Smooth muscle cell of the brain vasculature (primary cell): ENCODE results near the gene UBR3.
"Not testable (repeated sequence)": the region's sequence is repeated elsewhere in the genome, so short reads cannot be mapped to it uniquely, and the experiment has no call there.

ENCODE experiments used
- DNase-seq: peaks from one replicate; pipeline ENCODE4 v3.0.0-alpha.2; 2012; ENCODE audit warnings: low read depth, low spot score

Gene UBR3

DNA sequence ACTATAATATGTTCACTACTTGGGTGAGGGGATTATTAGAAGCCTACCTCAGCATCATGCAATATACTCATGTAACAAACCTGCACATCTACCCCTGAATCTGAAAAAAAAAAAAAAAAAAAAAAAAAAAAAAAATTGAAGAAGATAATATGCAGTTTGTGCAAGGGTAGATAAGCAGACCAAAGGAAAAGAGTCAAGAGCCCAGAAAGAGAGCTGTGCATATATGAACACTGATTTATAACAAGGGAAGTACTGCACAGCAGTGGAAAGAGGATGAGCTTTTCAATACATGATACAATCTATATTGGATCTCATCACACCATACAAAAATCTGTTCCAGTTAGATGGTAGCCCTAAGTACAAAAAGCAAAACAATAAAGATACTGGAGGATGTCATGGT lies 268.1 kb downstream of the UBR3 start:
- no peak for DNase-seq

DNA sequence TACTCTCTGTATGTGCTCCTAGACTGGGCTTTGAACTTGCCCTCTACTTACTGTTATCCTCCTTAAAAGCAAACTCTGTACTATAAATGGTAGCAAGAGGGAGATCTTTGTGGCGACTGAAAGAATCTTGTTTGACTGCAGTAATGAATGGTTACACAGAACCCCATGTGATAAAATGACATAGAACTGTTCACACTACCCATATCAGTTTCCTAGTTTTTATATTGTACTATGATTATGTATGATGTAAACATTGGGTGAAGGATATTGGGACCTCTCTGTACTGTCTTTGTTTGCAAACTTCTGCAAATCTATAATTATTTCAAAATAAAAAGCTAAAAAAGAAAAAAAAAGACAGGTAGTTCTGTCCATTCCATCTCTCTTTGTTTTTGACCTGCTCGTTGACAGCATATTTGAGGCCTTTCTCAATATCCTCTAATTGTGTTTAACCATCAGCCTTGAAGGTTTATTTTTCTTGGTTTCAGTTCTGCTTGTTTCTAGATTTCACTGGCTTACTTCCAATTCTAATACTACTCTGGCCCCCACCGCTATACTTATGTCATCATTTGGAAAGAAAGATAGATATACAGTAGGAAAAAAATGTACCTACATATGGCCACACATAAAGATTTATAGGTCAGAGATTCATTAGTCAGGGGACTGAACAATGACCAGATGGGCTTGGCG lies 271.5 kb downstream of the UBR3 start:
- DNase-seq, result no peak

DNA sequence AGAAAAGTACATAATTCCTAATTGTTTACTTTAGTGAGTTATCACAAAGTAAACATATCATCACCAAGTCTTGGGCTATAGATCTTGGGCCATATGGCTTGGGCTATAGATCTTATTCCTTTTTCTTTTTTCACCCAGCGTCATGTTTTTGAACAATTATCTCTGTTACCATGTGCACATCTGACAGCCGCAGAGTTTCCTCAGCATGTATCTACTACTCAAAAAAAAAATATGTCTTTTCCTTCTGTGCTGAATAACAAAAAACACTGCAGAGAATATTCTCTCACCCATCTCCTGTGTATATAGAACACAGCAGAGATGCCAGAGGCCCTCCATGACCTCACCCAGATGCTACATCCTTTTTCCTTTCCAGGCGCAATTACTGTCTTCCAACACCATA lies 274.5 kb downstream of the UBR3 start:
- DNase-seq, result no peak

DNA sequence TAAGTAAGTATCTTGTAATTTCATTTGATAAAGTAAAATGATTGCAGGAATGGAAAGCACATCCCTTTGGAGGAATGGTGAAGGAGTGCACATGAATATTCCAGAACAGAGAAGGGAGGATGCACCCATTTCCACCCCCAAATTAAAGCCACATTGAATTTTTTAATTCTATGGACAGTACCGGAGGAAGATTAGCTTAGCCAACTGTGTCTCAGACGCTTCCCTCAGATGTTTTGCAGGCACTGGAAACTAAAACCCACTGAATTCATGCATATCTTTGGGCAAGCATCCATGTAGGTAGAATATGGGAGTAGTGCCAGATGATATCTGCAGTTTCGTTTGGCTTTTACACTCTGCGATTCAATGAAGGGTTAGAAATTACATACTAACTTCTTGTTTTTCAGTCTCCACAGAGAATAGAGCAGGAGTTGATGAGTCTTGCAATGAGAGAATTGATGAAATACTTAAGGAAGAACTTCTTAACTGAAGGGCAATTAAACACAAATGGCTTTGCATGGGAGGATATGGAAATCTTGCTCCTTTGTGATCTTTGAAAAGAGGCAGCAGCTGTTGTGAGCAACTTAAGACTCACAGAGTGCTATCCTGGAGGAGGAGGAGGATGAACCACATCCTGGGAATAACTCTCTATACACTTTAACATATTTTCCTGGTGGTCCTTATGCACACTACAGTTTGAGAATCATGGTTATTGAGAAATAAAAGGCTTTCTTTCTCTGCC lies 279.0 kb downstream of the UBR3 start:
- DNase-seq, result no peak

DNA sequence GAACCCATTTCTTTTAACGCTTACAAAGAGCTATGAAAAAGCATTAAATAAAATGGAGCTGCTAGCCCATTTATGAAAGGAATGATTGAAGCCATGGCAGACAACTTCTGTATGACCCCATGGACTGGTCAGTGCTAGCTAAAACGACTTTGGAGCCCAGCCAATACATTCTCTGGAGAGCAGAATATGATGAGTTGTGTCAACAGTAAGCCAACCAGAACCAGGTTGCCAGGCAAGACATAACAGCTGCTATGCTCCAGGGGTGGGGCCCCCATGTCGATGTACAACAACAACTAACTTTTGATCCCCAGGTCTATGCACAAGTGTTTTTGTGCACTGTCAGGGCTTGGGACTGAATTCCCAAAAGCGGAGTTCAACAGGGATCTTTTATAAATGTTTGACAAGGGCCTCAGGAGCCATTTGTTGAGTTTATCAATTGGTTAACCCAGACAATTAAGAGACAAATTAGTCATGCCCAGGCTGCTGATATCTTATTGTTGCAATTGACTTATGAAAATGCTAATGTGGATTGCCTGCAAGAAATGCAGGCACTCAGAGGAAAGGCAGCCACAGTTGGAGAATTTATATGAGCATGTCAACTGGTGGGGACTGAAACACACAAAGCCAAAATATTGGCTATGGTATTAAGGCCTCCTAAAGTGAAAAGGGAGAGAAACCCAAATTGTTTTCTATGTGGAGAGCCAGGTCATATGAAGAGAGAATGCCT lies 286.1 kb downstream of the UBR3 start:
- DNase-seq, result no peak

DNA sequence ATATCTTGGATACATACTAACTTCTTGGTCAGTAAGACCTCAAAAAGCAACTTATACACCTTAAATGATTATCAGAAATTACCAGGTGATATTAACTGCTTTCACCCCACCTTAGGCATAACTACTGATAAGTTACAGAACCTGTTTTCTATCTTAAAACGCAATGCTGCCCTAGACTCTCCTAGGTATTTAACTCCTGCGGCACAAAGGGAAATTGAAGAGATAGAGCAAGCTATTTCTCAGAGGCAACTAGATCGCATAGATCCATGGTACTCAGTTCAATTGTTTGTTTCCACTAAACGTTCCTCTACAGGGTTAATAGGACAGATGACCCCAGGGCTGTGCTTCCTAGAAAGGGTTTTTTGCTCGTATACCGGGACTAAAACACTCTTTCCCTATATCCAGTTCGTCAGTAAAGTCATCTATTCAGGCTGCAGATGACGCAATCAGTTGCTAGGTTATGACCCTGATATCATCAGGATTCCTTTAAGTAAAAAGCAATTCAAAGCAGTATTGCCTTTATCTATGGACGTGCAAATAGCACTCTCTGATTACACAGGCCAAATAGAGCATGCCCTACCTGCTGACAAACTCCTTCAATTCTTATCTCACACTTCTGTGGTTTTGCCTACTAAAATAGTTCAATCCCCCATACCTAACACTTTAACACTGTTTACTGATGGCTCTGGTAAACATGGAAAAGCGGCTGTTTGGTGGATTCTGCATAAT lies 288.4 kb downstream of the UBR3 start:
- DNase-seq, result no peak

DNA sequence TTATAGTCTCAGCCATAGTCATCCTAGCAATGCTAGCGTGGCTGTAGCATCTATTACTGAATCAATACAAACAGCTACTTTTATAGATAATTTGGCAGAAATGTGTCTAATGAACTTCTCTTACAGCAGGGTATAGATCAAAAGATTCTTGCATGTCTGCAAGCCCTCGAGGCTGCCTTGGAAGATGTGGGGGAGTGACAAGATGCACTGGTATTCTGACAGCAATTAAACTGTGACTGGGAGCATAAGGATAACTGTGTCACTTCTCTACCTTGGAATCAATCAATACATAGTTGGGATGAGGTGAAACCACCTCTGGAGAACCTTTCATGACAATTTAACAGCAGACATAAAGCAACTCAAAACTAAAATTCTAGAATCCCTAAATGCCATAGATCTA lies 291.4 kb downstream of the UBR3 start:
- DNase-seq, result no peak

DNA sequence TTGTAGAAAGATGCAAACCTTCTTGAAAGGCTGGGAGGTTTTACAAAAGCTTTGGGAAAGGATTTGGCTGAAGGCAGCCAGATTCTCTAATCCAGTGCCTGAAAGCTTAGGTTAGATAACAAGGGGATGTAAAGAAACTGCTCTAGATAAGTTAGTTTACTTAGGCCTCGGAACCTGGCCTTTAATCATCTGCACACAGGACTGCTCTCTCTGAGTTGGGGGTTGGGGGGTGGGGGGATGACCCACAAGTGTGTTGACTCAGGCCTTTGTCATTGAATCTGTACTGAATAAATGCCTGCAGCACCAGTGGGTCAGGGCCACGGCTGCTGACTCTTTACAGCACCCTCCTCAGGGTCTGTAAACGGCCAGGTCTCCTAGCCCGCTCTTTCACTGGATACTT lies 292.1 kb downstream of the UBR3 start:
- not testable (repeated sequence) for DNase-seq

DNA sequence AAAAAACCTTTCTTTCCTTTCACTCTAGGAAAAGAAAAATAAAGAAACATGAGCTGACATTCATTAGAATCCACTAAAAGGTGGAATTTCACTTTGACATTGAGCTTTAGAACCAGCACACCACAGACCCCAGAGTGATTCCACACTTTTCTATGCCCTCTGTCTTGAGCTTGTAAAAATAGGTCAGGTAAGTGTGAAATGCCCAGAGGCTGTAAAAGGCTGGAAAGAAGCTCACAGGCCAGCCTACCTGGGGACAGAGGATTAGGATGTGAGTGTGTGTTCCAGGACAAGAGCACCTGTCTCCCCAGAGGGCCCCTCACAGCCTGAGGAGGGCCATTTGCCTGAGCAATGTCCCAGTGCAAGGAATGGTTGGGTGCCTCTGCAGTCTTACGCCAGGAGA lies 294.4 kb downstream of the UBR3 start:
- no peak for DNase-seq

DNA sequence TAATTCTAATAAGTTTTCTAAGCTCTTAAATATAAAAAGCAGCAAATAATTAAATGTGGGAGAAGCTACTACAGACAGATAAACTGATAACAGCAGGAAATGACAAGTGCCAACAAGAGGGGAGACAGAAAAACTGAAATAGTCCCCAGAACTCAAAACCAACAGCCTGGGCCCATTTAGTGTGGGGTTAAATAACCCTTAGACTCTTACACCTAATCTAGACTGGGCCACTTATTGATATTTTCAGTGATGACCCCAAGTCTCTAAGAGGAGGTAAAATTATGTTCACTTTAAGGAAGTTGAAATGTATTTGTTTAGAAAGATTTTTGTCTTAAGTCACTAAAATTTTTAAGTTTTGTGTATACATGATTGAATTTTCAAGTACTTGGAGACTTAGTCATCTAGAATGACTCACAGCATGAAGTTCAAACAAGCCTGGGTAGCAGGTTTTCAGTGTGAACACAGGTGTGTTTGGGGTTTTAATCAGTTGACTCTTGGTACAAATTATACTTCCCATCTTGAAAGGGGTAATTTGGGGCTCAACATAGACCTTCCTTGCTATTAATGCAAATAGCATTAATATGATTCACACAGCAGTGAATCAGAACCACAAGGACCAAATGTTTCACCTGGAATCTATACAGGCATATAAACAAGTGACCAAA lies 295.8 kb downstream of the UBR3 start:
- DNase-seq, result no peak

DNA sequence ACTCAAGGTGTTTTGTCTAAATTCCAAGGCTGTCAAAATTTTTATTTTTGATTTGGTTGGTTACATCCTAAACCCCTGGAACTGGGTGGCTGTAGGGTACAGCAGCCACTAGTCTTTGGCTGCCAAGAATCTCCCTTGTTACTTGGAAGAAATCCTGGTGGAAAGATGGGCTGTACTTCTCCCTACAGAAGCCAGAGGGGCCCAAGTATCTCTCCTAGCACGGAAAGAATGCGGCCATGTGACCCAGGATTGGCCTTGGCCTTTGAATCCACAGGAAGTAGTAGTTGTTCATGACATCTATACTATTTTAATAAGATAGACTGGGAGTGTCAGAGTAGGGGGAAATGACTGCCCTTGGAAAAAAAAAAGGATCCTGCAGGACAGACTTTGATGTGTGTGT lies 296.3 kb downstream of the UBR3 start:
- no peak for DNase-seq

DNA sequence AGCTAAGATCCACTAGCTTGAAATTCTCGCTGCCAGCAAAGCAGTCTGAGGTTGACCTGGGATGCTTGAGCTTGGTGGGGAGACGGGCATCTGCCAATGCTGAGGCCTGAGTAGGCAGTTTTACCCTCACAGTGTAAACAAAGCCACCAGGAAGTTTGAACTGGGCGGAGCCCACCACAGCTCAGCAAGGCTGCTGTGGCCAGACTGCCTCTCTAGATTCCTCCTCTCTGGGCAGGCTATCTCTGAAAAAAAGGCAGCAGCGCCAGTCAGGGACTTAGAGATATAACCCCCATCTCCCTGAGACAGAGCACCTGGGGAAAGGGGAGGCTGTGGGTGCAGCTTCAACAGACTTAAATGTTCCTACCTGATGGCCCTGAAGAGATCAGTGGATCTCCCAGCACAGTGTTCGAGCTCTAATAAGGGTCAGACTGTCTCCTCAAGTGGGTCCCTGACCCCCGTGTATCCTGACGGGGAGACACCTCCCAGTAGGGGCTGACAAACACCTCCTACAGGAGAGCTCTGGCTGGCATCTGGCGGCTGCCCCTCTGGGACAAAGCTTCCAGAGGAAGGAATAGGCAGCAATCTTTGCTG lies 299.0 kb downstream of the UBR3 start:
- DNase-seq, result not testable (repeated sequence)
